ENCODE data around the gene TTL. TPM values are rescaled to one million over a fixed set of nuclear protein-coding genes. Genes with fewer than 3 reads are reported as not detected.
A peak's percentile ranks its signal among the peaks of the same experiment; 100 is the strongest.
"Not testable (repeated sequence)": the region's sequence is repeated elsewhere in the genome, so short reads cannot be mapped to it uniquely, and the experiment has no call there.

The TTL gene
- 8.4 TPM for total RNA-seq (ENCODE audit: insufficient read depth, low replicate concordance)

DNA sequence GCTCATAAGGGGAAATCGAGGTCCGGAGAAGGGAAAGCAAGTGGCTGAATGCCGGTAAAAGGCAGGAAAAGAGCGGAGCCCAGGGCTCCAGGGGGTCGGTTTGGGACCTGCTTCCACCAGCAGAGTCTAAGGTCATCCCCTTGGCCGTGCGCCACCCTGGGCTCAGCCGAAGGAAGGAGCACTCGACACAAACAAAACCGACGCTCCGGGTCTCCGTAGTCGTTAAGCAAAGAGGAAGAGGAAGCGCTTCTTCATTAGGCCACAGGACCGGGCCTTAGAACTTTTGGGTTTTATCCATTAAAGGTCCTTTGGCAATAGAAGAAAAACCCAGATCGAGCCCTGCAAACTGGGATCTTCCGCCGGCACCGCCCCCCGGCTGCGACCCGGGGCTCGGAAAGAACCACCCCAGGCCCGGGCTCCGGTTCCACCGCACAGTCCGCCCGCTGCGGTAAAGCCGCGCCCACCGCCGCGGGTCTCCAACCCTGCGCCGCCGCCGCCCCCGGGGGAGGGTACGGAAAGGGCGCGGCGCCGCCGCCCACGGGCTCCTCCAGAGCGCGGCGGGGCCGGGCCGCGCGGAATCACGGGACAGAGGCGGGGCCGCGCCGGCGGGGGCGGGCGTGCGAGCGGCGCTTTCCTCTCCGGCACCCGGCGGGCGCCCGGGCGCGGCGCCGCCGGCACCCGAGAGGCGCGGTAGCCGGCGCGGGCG, at the start of gene TTL:
TSS of gene TTL (plus strand) at position 629 of the 706 bp plus-strand sequence. CDS start 189 bp downstream, outside the sequence.
- peak; percentile 80 for DNase-seq (ENCODE audit: low spot score)

DNA sequence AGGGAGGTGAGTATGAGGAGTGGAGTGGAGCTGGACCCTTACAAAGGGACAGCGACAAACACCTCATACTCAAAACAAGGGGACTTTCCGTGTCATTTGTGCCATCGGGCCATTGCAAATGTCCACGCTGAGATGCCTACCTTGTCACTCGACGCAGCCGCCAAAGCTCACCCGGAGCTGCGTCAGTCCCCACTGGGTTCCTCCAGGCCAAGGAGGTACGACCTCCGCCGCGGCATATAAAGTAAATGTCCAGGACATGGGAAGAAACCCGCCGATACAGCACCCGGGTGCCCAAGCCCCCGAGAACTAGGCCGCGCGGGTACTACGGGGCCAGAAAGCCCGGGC, 49.6 kb upstream of the TTL start:
- not testable (repeated sequence) for DNase-seq (ENCODE audit: low spot score)

DNA sequence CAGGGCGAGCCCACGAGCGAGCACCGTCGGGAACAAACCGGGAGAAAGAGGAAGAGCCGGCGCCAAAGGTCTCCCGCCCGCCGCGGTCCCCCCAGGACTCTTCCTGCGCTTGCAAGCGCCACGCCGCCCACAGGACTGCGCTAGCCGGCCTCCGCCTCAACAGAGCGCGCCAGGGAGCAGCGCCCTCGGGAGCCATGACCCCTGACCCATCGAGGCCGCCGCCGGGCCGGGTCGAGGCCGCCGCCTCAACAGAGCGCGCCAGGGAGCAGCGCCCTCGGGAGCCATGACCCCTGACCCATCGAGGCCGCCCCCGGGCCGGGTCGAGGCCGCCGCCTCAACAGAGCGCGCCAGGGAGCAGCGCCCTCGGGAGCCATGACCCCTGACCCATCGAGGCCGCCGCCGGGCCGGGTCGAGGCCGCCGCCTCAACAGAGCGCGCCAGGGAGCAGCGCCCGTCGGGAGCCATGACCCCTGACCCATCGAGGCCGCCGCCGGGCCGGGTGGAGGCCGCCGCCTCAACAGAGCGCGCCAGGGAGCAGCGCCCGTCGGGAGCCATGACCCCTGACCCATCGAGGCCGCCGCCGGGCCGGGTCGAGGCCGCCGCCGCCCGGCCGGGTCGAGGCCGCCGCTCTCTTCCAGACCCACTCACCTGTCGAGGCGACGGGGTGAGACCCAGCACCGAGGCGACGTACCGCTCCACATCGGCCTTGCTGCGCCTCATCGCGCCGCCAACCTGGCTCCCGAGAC, 49.0 kb upstream of the TTL start:
- not testable (repeated sequence) for DNase-seq (ENCODE audit: low spot score)

DNA sequence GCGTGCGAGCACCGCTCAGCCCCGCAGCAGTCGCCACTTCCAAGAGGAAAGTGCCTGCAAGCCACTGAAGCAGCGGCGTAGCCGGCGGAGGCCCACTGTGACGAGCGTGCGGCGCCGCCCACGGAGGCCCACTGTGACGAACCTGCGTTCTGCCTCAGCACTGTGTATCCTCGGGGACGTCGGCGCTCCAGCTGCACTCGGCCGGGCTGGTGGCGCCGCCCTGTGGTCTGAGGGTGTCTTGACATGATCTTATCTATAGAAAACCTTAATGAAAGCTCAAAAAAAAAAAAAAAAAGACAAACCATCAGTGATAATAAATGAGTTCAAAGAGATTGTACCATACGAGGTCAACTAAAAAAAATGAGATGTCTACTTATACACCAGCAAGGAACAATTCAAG, 48.5 kb upstream of the TTL start, which contains the start of gene RGPD8:
TSS of gene RGPD8 (minus strand) at position 166 of the 400 bp plus-strand sequence. CDS start 192 bp downstream, outside the sequence.
- DNase-seq (ENCODE audit: low spot score), result peak; percentile 90

DNA sequence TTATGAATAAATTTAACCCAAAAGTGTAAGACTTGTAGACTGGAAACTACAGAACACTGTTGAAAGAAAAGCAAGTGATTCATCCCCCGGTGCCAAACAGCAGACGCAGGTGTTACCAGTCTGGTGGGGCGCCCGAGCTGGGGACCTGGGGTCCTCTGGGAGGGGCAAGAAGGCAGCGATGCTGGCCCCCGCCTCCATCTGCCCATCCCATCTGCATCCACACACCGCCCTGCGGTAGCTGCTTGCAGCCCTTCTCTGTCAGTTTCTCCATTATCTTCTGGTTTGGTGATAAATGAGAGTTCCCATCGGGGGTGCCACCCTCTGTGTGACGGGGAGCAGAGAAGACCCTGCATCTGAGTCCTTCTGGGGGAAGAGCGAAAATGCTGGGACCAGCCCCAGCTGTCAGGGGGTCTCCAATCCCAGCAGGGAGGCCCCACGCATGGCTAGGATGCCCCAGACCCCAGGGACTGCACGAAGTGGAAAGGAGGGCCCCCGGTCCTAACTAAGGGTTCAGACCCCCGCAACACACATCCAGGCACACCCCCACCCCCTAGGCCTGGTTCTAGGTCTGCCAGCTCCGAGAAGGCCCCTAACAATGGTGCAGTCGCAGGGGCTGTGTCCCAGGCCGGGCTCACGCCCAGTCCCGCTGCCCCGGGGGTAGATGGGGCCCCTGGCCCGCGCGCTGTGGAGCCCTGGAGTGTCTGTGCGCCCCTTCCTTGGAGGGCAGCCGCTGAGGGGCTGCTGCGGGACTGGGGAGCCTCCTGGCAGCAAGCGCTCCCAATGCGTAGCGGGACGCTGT, 47.8 kb upstream of the TTL start:
- no peak for DNase-seq (ENCODE audit: low spot score)

DNA sequence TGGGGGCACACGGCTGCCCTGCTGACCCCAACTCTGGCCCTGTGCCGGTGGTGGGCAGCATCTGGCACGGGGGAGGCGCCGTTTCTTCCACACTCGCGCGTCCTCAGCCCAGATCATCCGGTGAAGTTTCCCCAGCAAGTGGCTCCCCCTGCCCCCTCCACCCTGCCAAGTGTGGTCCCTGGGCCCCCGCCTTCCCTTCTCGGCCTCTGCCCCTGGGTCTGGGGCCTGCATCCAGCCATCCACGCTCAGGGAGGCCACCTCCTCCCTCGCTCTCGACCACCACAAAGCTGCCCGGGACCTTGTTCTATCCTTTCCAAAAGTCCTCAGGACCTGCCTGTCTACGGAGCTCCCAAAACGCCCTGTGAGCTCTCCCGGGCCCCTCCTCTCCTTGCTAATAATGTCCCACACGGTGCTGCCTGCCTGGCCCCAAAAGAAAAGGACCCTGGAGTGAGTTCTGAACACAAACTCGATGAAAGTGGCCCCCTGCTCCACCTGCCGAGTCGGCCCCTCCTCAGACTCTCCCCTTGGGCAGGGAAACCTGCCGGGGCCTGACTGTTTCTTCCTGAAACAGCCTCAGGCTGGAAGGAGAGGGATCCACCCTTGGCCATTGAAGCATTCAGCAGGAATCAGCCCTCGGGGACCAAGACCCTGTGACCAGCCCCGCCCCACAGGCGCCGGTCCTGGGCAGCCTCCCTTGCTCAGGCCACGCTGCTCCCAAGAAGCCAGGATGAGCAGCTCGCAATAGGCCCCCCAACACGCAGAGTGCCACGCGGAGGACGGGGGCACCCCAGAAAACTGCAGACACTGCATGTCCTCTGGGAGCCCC, 46.9 kb upstream of the TTL start:
- not testable (repeated sequence) for DNase-seq (ENCODE audit: low spot score)

DNA sequence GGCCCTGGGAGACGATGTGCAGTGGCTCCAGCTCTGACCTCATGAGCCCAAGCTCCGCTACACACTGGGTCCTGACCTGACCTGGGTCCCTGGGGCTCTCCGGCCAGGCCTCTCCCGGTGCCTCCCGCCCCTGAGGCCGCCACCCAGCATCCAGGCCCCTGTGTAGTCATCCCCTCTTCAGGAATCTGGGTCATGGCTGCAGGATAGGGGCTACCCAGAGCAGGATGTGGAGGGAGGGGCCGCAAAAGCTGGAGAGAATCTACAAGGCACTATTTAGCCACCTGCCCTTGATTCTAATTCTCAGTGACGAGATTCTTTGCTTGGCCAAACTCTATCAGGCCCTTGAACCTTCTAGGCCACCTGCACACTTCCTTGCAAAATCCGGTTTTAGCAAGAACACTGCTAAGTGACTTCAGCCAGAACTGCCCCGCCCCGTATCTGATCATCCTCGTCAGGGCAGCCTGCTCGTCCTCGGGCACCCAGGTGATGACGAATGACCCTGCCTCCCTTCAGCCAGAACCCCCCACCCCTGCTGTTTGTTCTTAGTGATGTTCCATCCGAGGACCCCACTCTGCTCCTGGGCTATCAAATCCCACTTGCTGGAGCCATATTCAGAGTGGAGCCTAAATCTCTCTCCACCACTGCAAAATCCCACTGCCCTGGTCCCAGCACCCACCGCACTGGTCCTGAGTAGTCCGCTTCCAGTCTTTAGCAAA, 46.1 kb upstream of the TTL start:
- not testable (repeated sequence) for DNase-seq (ENCODE audit: low spot score)

DNA sequence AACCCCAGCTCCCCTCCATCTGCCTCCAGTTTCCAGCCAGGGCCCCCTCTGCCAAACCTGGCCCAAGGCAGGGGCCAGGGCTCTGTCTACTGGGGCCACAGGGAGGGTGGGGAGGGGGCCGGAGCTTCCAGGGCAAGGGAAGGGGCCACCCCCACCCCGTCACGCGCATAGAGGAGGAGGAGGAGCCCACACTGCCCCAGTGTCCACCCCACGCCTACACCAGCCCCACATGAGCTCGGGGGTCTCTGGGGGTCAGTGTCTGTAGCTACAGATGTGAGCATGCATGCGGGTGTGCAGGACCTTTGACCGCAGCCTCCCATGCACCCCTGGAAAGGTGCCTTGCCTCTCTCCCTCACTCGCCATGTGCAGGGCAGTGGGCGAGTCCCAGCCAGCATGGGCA, 45.0 kb upstream of the TTL start:
- not testable (repeated sequence) for DNase-seq (ENCODE audit: low spot score)

DNA sequence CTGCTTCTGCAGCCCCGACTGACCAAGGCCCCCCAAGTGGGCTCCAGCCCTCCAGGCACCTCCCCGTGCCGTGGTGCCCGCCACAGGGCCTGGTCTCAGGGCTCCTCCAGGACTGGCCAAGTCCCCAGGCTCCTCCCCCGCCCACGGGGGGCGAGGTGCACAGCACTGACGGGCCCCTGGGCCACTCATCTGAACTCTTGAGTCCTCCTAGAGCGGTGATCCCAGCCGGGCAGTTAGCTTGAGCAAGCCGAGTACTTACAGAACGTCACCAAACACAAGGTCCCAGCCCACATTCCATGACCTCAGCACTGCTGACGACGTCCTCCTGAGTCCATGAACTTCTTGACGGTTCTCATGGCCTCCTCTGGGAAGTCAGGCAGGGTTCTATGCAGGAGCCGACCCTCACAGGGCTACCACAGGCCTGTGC, 44.5 kb upstream of the TTL start:
- DNase-seq (ENCODE audit: low spot score), result not testable (repeated sequence)

DNA sequence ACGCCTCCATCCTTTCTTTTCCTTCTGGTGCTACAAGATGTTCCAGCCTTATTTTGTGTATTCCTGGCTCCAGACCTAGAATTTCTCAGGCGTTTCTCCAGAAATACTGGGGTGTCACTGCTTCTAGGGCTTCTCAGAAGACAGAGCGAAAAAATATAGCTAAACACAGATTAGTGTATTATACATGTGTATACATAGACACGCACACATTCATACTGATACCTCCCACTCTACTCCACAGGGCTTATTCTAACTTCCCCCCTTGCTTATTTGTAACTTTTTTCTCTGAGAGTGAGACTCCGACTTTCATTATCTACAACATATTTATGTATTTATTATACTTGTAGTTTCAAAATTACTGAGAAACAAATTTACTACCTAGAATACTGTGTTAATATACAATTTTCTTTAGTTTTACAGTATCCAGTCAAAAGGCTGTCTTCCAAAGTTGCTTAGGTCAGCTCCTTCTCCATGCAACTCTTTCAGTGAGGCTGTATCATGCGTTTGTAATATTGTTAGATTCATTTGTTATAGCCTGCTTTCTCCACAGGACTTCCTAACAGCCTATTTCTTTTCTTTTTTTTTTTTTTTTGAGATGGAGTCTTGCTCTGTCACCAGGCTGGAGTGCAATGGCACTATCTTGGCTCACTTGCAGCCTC, 43.2 kb upstream of the TTL start:
- not testable (repeated sequence) for DNase-seq (ENCODE audit: low spot score)

DNA sequence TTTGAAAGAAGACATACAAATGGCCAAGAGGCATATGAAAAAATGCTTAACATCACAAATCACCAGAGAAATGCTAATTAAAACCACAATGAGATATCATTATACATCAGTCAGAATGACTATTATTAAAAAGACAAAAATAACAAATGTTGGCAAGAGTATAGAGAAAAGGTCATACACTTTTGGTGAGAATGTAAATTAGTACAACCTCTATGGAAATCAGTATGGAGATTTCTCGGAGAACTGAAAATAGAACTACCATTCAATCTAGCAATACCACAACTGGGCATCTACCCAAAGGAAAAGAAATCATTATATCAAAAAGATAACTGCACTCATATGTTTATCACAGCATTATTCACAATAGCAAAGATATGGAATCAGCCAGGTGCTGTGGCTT, 37.7 kb upstream of the TTL start:
- DNase-seq (ENCODE audit: low spot score), result not testable (repeated sequence)

DNA sequence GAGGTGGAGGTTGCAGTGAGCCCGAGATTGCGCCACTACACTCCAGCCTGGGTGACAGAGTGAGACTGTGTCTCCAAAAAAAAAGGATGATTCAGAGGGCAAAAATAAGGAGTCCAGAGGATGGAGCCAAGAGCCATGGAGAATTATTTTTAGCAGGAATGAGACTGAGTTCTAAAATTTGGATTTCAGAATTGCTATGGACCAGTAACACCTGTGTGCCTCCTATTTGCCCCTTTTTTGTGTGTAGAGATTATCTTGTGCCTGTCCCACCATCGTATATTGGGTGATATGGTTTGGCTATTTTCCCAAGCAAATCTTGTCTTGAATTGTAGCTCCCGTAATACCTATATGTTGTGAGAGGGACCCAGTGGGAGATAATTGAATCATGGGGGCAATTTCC, 32.1 kb upstream of the TTL start:
- no peak for DNase-seq (ENCODE audit: low spot score)

DNA sequence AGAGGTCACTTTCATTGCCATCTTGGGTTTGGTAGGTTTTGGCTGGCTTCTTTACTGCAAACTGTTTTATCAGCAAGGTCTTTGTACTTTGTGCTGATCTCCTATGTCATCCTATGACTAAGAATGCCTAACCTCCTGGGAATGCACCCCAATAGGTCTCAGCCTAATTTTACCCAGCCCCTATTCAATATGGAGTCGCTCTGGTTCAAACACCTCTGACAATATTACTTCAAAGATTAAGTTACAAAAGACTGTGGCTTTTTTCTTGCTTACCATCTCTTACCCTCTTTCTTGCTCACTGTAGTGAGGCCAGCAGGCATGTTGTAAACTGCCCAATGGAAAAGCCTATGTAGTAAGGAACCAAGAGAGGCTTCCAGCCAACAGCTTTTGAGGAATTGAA, 30.6 kb upstream of the TTL start:
- DNase-seq (ENCODE audit: low spot score), result no peak

DNA sequence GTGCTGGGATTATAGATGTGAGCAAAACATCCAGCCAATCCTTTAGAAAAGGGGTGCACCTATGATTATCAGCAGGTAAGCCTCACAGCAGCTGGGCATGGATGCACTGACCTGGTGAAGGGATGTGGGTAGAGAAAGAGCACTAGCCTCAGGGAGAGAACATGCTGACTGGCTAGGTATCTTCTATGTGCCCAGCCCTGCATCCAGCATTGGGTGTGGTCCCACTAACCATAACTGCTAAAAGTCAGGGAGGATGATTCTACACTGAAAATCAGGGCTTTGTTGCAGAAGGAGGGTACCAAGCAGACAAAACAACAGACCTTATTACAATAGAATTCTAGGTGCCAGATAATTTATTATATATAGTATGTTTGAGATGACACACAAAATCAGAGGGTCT, 27.4 kb upstream of the TTL start:
- no peak for DNase-seq (ENCODE audit: low spot score)

DNA sequence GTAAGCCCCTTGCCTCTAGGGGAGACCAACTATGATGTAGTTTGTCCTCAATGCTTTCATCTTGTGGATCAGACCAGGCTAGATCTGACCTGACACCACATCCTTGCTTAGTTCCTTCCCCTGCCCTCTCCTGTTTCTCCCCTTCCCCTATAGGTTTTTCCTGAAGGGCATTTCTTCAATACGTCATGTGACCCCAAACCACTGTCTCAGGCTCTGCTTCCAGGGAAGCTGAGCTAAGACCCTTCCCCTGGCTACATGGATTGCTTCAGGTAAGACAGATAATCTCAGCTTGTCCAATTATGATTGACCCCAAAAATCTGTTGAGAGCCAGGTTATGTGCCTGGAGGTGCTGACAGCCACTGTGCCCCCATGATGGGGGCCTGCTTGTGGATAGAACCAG, 22.6 kb upstream of the TTL start:
- DNase-seq (ENCODE audit: low spot score), result no peak

DNA sequence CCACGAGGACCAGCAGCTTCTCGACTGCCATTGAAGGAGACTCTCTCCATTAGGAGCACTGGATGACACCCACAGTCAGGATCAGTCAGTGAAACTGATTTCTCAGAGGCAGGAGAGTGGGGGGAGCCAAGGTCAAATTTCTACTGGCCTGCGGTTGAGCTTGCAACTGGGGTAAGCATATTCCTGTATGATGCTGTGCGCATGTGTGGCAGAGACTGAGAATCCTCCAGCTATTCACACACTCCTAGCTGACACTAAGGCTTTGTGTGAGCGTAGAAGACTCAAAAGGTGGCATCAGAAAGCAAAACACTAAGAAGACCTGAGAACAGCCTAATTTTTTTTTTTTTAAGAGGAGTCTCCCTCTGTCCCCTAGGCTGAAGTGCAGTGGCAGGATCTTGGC, 19.8 kb upstream of the TTL start:
- DNase-seq (ENCODE audit: low spot score), result no peak

DNA sequence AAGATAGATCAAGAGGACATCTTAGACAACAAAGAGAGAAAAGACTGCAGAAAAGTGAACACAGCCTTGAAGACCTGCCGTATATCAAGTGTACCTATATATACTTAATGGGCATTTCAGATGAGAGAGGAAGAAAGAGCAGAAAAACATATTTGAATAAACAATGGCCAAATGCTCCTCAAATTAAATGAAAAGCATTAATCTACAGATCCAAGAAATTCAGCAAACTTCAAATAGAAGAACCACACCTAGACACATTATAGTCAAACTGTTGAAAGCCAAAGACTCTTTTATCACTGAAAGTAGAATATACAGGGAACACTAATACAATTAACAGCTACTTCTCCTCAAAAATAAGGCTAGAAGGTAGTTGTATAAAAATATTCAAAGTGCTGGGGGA, 18.7 kb upstream of the TTL start:
- no peak for DNase-seq (ENCODE audit: low spot score)

DNA sequence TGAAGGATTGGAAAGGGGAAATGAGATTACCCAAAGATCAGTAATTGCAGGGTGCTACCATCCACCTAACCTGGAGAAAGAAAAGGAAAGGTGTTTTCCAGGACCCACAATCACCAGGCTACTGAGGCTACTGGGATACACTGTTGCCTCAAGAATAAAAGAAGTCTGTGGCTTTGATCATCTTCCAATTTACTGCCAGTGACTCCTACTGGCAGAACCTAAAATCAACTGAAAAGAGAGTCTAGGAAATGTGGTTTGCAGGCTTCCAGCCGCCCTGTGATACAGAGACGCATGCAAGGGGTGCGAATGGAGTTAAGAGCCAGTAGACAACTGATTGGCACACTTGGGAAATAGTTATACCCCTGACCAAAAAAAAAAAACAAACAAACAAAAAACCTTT, 16.6 kb upstream of the TTL start:
- no peak for DNase-seq (ENCODE audit: low spot score)

DNA sequence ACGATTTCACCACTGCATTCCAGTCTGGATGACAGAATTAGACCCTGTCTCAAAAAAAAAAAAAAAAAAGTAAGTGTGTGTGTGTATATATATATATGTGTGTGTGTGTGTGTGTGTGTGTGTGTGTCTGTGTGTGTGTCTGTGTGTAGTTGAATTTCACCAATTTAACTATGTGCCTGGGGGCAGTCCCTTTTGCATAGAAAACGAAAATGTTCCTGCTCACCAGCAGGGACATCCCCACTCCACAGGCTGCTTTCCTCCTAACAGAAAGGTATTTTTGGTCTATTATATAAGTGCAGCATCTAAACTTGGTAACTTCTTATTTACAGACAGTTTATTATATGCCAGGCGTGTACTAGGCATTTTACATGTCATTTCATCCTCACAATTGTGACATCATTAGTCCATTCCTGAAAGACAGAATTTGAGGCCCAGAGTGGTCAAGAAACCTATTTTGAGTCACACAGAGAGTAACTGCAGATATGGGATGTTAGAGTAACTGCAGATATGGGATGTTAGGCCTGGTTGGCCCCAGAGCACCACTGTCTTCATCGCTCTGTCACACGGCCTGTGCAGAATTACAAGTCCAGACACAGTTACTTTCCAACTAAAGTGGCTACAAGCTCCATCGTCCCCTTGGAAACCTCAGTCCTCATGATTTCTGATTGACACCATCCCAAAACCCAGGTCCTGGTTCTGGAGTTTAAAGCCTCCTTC, 9.3 kb upstream of the TTL start:
- DNase-seq (ENCODE audit: low spot score), result no peak

All from umbilical cord (tissue), 2 donors.